ENCODE measurements around the gene TRIM59.

Gene TRIM59

GRCh38 chr3:160403796-160404470 is 45.7 kb downstream of the TRIM59 start:
- no peak for DNase-seq (ENCODE audit: extremely low read depth in 1 of 2, low read depth in 1 of 2)

- DNase-seq (ENCODE audit: extremely low read depth in 1 of 2, low read depth in 1 of 2): no peak
Measured at GRCh38 chr3:160403028-160403545, 46.5 kb downstream of the TRIM59 start.

- DNase-seq (ENCODE audit: extremely low read depth in 1 of 2, low read depth in 1 of 2): no peak
Measured at GRCh38 chr3:160402221-160403027, 47.2 kb downstream of the TRIM59 start.

- DNase-seq (ENCODE audit: extremely low read depth in 1 of 2, low read depth in 1 of 2): no peak
Measured at GRCh38 chr3:160401291-160402095, 48.1 kb downstream of the TRIM59 start.

- DNase-seq (ENCODE audit: extremely low read depth in 1 of 2, low read depth in 1 of 2): peak in 1 of 2 donors; percentile 1
Measured at GRCh38 chr3:160400702-160401150, 48.9 kb downstream of the TRIM59 start.

GRCh38 chr3:160400030-160400701 is 49.4 kb downstream of the TRIM59 start:
- no peak for DNase-seq (ENCODE audit: extremely low read depth in 1 of 2, low read depth in 1 of 2)

GRCh38 chr3:160399125-160400029 is 50.2 kb downstream of the TRIM59 start, which contains the start of the genes IFT80 and SMC4:
Gene IFT80 (minus strand): TSS chr3:160399225. CDS start chr3:160384600, 14,625 bp downstream.
Gene SMC4 (plus strand): TSS chr3:160399650. CDS start chr3:160400827, 1,177 bp downstream.
- DNase-seq (ENCODE audit: extremely low read depth in 1 of 2, low read depth in 1 of 2): peak; percentile 82 to 91

GRCh38 chr3:160398820-160399124 is 50.8 kb downstream of the TRIM59 start:
- no peak for DNase-seq (ENCODE audit: extremely low read depth in 1 of 2, low read depth in 1 of 2)

- no peak for DNase-seq (ENCODE audit: extremely low read depth in 1 of 2, low read depth in 1 of 2)
Measured at GRCh38 chr3:160395297-160395696, 54.3 kb downstream of the TRIM59 start.

- no peak for DNase-seq (ENCODE audit: extremely low read depth in 1 of 2, low read depth in 1 of 2)
Measured at GRCh38 chr3:160394009-160394392, 55.6 kb downstream of the TRIM59 start.

- DNase-seq (ENCODE audit: extremely low read depth in 1 of 2, low read depth in 1 of 2): no peak
Measured at GRCh38 chr3:160393346-160394008, 56.1 kb downstream of the TRIM59 start.

GRCh38 chr3:160392798-160393197 is 56.8 kb downstream of the TRIM59 start:
- DNase-seq (ENCODE audit: extremely low read depth in 1 of 2, low read depth in 1 of 2): no peak

- DNase-seq (ENCODE audit: extremely low read depth in 1 of 2, low read depth in 1 of 2): no peak
Measured at GRCh38 chr3:160390565-160391138, 58.9 kb downstream of the TRIM59 start.
